Panc1 (cell line): ENCODE data around the gene TUFT1.

Experiments
- POLR2AphosphoS5 ChIP-seq: IDR thresholded peaks from 2 replicates; pipeline ENCODE4 v1.6.1; 2012; ENCODE audit warnings: mild to moderate bottlenecking, low read depth, low read length, moderate library complexity
- TF ChIP-seq, protein P1 (sequence below), 2 experiments: IDR thresholded peaks; 2 replicates each; pipeline ENCODE4 v1.6.1; 2011 to 2012; ENCODE audit warnings: low read depth in 2 of 2, control low read depth in 1 of 2, low read length in 1 of 2, mild to moderate bottlenecking in 1 of 2, moderate library complexity in 1 of 2; ENCODE audit not compliant: insufficient read depth in 1 of 2

DNA sequence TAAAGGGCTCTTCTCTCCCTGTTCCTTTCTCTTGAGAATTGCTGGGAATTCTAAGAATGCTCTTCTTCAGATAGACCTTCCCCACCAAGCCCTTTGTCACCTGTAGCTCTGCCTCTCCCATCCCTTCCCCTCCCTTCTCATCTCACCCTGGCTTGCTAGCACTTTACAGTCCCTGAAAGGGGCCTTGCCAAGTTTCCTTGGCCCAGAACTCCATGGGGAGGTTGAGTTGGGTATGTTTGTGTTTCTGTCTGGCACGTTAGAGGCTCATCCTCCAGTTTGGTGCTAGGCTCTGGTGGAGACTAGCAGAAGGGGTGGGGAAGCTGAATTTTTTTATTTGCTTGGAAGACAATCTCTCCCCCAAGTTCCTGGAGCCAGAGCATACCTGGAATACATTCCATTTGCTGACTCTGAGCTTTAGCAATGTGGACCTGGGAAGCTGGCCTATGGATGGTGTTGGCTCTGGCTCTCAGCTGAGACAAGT is 24.0 kb upstream of the TUFT1 start:
- TF ChIP-seq, protein P1, sequence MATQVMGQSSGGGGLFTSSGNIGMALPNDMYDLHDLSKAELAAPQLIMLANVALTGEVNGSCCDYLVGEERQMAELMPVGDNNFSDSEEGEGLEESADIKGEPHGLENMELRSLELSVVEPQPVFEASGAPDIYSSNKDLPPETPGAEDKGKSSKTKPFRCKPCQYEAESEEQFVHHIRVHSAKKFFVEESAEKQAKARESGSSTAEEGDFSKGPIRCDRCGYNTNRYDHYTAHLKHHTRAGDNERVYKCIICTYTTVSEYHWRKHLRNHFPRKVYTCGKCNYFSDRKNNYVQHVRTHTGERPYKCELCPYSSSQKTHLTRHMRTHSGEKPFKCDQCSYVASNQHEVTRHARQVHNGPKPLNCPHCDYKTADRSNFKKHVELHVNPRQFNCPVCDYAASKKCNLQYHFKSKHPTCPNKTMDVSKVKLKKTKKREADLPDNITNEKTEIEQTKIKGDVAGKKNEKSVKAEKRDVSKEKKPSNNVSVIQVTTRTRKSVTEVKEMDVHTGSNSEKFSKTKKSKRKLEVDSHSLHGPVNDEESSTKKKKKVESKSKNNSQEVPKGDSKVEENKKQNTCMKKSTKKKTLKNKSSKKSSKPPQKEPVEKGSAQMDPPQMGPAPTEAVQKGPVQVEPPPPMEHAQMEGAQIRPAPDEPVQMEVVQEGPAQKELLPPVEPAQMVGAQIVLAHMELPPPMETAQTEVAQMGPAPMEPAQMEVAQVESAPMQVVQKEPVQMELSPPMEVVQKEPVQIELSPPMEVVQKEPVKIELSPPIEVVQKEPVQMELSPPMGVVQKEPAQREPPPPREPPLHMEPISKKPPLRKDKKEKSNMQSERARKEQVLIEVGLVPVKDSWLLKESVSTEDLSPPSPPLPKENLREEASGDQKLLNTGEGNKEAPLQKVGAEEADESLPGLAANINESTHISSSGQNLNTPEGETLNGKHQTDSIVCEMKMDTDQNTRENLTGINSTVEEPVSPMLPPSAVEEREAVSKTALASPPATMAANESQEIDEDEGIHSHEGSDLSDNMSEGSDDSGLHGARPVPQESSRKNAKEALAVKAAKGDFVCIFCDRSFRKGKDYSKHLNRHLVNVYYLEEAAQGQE (IDR thresholded peaks at IDR 0.05; ENCODE audit: insufficient read depth in 1 of 2, low read depth in 2 of 2, low read length in 1 of 2): no peak
- no peak for TF ChIP-seq POLR2AphosphoS5
